Measurements from ENCODE around the gene TXNDC16. TPM values are rescaled to one million over a fixed set of nuclear protein-coding genes. Genes with fewer than 3 reads are reported as not detected.

The TXNDC16 gene
- total and polyA plus RNA-seq, 2 donors (not counting 1 experiment from before 2014, with no cell fraction given): 0.75 to 7.0 TPM

DNA sequence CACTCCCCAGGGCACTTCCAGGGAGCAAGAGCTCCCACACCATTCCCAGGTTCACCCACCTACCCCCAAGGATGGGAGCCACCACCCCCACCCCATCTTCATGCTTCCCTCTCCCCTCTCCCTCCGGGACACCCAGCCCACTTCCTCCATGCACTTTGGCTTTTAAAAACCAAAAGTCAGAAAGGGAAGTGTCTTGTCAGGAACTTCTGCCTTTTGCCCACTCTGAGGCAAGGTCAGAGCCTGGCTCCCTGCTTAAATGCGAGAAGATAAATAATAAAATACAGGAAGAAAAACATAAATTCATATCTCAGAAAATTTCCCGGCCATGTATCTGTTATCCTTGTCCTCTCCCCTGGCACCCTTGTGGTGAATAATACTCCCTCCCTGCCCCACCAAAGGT, 156.6 kb downstream of the TXNDC16 start:
- Mint-ChIP-seq H3K4me3 (no peak overlapping the region), H3K4me1 (no peaks in the 10 kb centered on the region), H3K27me3 (peaks cover 40% of the 10 kb centered on the region), H3K27ac (no peak overlapping the region), H3K9me3 (ENCODE audit: insufficient read depth) (peaks cover 7% of the 10 kb centered on the region)
- H3K79me2 ChIP-seq (ENCODE audit: control insufficient read depth, insufficient read depth, low read length): no peaks in the 10 kb centered on the region
- H3K27ac ChIP-seq (ENCODE audit: low read length in 2 of 2): no peak overlapping the region
- CTCF ChIA-PET: no interaction called here
- no peak overlapping the region for H3K4me2 ChIP-seq (replicated peaks; ENCODE audit: low read depth, low read length, poor library complexity, severe bottlenecking)
- H3K4me1 ChIP-seq (ENCODE audit: control insufficient read depth in 2 of 2, insufficient read depth in 2 of 2, low read length in 2 of 2): no peaks in the 10 kb centered on the region
- intact Hi-C loops (cut with micrococcal nuclease): no loop called here
- peaks cover 0 to 11% (median 1%) of the 10 kb centered on the region in 4 experiments for H3K27me3 ChIP-seq (replicated peaks in 1 of 4; ENCODE audit: control extremely low read depth in 1 of 4, control insufficient read depth in 3 of 4, insufficient read depth in 4 of 4, low read length in 3 of 4)
- WGBS (ENCODE audit: insufficient coverage): 0% methylated on average over 1 of the region's 3 CpGs
- POLR2A ChIA-PET: no interaction called here
- H3K9ac ChIP-seq (ENCODE audit: low read length): no peak overlapping the region
- H3K4me3 ChIP-seq (ENCODE audit: control extremely low read depth in 1 of 5, extremely low read depth in 1 of 5, insufficient read depth in 1 of 5, low read depth in 2 of 5, low read length in 4 of 5): no peak overlapping the region
- H3K36me3 ChIP-seq (replicated peaks in 1 of 2; ENCODE audit: control extremely low read depth in 1 of 2, control insufficient read depth in 1 of 2, extremely low read depth in 1 of 2, insufficient read depth in 2 of 2, low read length in 1 of 2): no peaks in the 10 kb centered on the region
- peaks cover 0 to 7% (median 0%) of the 10 kb centered on the region in 3 donors for H3K9me3 ChIP-seq (ENCODE audit: control extremely low read depth in 1 of 3, control insufficient read depth in 2 of 3, insufficient read depth in 1 of 3, low read length in 2 of 3)
- DNase-seq (no peak), ATAC-seq (ENCODE audit: low read depth) (no peak)
- TF ChIP-seq, protein P1, sequence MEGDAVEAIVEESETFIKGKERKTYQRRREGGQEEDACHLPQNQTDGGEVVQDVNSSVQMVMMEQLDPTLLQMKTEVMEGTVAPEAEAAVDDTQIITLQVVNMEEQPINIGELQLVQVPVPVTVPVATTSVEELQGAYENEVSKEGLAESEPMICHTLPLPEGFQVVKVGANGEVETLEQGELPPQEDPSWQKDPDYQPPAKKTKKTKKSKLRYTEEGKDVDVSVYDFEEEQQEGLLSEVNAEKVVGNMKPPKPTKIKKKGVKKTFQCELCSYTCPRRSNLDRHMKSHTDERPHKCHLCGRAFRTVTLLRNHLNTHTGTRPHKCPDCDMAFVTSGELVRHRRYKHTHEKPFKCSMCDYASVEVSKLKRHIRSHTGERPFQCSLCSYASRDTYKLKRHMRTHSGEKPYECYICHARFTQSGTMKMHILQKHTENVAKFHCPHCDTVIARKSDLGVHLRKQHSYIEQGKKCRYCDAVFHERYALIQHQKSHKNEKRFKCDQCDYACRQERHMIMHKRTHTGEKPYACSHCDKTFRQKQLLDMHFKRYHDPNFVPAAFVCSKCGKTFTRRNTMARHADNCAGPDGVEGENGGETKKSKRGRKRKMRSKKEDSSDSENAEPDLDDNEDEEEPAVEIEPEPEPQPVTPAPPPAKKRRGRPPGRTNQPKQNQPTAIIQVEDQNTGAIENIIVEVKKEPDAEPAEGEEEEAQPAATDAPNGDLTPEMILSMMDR (IDR thresholded peaks at IDR 0.05): no peak
- TF ChIP-seq EZH2 (IDR thresholded peaks at IDR 0.05; ENCODE audit: borderline replicate concordance, insufficient read depth, low read depth, low read length, poor library complexity, severe bottlenecking): no peak
- no peak overlapping the region for H2AFZ ChIP-seq (ENCODE audit: insufficient read depth, low read depth, low read length, poor library complexity, severe bottlenecking)
- H4K20me1 ChIP-seq (ENCODE audit: control insufficient read depth, insufficient read depth, low read length, poor library complexity, severe bottlenecking): no peaks in the 10 kb centered on the region

DNA sequence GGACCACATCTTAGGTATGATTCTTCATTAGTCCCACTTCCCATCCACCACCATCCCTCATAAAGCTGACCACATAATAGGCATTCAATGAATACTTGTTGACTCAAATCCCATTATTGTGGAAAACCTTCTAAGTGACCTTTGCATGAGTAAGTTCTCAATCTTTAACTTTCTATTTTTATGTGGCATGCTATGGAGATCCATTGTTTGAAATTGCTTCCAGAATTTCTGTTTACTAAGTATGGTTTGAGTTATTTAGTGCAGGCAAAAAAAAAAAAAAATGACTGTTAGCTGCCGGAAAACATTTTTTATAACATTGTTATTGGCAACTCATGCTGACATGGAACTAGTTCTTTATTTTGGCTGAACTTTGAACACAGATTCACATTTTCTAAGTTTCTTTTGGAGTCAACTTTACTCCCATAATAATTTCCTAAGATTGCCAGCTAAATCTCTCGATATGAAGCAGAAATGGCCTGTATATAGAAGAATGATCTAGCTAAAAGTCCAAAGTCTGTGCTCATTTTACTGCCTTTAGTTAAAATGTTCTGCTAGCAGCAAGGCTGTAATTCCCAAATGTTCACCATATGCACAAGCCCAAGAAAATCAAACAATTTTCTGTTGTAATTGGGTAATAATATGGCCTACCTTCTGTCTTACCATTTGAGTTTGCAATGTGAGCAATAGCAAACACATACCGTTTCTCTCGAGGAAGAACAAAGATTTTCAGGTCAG, 160.3 kb downstream of the TXNDC16 start:
- Histone ChIP-seq H3K4me2 (replicated peaks; ENCODE audit: low read depth, low read length, poor library complexity, severe bottlenecking) (no peak overlapping the region), H3K27me3 (replicated peaks in 1 of 4; ENCODE audit: control extremely low read depth in 1 of 4, control insufficient read depth in 3 of 4, insufficient read depth in 4 of 4, low read length in 3 of 4) (peaks cover 0 to 4% (median 1%) of the 10 kb centered on the region in 4 experiments), H3K79me2 (ENCODE audit: control insufficient read depth, insufficient read depth, low read length) (no peaks in the 10 kb centered on the region), H2AFZ (ENCODE audit: insufficient read depth, low read depth, low read length, poor library complexity, severe bottlenecking) (no peak overlapping the region), H3K4me1 (ENCODE audit: control insufficient read depth in 2 of 2, insufficient read depth in 2 of 2, low read length in 2 of 2) (no peaks in the 10 kb centered on the region), H3K9me3 (ENCODE audit: control extremely low read depth in 1 of 3, control insufficient read depth in 2 of 3, insufficient read depth in 1 of 3, low read length in 2 of 3) (peaks cover 0 to 7% (median 0%) of the 10 kb centered on the region in 3 donors), H3K9ac (ENCODE audit: low read length) (no peak overlapping the region), H4K20me1 (ENCODE audit: control insufficient read depth, insufficient read depth, low read length, poor library complexity, severe bottlenecking) (no peaks in the 10 kb centered on the region), H3K36me3 (replicated peaks in 1 of 2; ENCODE audit: control extremely low read depth in 1 of 2, control insufficient read depth in 1 of 2, extremely low read depth in 1 of 2, insufficient read depth in 2 of 2, low read length in 1 of 2) (no peaks in the 10 kb centered on the region), H3K4me3 (ENCODE audit: control extremely low read depth in 1 of 5, extremely low read depth in 1 of 5, insufficient read depth in 1 of 5, low read depth in 2 of 5, low read length in 4 of 5) (no peak overlapping the region), H3K27ac (ENCODE audit: low read length in 2 of 2) (no peak overlapping the region)
- DNase-seq (no peak), ATAC-seq (ENCODE audit: low read depth) (no peak)
- Mint-ChIP-seq H3K27ac (no peak overlapping the region), H3K4me1 (no peaks in the 10 kb centered on the region), H3K4me3 (no peak overlapping the region), H3K27me3 (peaks cover 29% of the 10 kb centered on the region), H3K9me3 (ENCODE audit: insufficient read depth) (peaks cover 5% of the 10 kb centered on the region)
- POLR2A ChIA-PET: no interaction called here
- TF ChIP-seq EZH2 (IDR thresholded peaks at IDR 0.05; ENCODE audit: borderline replicate concordance, insufficient read depth, low read depth, low read length, poor library complexity, severe bottlenecking): no peak
- TF ChIP-seq, protein P1 (IDR thresholded peaks at IDR 0.05): no peak
- no CpG with 5 or more reads among the region's 4 CpGs for WGBS (ENCODE audit: insufficient coverage)
- intact Hi-C loops (cut with micrococcal nuclease): loop anchor here (1.0 kb wide), 1 partner anchor 59 kb away; no protein-coding TSS in a partner anchor
- CTCF ChIA-PET: no interaction called here

Measured in B cell (primary cell).